Measurements from ENCODE around the gene CD46.
"Not testable (repeated sequence)": the region's sequence is repeated elsewhere in the genome, so short reads cannot be mapped to it uniquely, and the experiment has no call there.

Gene CD46
- 179 to 414 (median 254) reads per million in 18 experiments for total RNA-seq

DNA sequence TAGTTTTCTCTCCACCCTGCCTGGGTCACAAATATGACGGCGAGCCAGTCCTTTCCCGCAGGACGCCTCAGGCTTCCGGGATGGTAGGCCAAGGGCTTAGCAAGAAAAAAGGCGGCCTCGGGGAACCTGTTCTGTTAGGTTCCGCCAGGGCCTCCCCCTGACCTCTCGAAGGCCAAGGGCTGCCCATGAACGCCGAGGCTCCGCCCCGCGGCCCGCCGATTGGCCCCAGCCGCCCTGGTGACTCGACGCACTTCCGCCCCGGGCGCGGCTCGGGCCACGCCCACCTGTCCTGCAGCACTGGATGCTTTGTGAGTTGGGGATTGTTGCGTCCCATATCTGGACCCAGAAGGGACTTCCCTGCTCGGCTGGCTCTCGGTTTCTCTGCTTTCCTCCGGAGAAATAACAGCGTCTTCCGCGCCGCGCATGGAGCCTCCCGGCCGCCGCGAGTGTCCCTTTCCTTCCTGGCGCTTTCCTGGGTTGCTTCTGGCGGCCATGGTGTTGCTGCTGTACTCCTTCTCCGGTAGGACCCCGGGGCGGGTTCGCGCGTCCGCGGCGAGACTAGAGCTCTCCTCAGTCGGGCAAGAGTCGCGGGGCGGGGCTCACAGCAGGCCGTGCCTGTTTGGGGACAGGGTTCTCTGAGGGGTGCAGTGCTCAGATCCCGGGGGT is at the start of gene CD46:
CD46 (plus strand) TSS at position 265 of the 666 bp plus-strand sequence; CDS start at position 424, 159 bp downstream.
- peak; percentile 98 for DNase-seq

DNA sequence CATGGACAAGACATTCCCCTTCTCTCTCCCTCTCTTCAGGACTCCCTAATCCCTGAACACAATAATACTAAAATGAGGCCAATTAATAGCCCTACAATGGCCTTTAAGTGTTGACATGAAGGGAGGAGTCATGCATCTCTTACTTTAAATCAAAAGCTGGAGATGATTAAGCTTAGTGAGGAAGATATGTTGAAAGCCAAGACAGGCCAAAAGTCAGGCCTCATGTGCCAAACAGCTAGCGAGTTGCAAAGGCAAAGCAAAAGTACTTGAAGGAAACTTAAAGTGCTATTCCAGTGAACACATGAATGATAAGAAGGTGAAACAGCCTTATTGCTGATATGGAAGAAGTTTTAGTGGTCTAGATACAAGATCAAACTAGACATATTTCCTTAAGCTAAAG is 49.5 kb upstream of the CD46 start:
- no peak for DNase-seq

DNA sequence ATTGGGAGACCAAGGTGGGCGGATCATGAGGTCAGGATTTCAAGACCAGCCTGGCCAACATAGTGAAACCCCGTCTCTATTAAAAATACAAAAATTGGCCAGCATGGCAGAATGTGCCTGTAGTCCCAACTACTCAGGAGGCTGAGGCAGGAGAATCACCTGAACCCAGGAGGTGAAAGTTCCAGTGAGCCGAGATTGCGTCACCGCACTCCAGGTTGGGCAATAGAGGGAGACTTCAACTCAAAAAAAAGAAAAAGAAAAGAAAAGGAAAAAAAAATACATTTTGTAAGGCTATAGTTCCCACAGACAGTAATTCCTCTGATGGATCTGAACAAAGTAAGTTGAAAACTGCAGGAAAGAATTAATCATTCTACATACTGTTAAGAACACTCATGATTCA is 48.1 kb upstream of the CD46 start:
- DNase-seq, result no peak

DNA sequence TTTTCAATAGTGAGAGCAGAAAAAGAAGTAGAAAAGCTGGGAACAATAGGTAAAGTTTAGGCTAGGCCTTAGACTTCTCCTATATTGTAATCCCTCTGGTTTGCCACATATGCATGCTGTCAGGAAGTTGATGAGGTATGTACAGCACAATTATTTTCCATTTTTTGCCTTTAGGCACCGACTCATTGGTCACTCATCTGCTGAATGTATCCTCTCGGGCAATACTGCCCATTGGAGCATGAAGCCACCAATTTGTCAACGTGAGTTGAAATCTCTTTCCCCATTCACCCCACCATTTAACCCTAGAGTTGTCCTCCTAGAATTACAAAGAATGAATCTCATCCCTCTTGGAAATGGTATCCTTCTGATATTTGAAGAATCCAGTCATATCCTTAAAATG is 43.9 kb upstream of the CD46 start:
- not testable (repeated sequence) for DNase-seq

DNA sequence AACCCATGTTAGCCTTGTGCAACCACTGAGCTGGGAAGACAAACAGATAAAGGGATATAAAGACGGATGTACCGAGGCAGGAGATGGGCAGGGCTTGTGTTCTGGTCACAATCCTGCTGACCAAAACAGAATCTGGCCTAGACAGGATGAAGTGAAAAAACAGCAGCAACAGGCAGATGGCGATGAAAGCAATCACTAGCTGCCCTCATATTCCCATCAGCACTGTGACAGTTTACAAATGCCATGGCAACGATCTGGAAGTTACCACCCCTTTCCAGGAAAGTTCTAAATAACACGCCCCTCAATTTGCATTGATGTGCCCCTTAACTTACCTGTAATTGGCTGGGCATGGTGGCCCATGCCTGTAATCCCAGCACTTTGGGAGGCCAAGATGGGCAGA is 40.6 kb upstream of the CD46 start:
- no peak for DNase-seq

DNA sequence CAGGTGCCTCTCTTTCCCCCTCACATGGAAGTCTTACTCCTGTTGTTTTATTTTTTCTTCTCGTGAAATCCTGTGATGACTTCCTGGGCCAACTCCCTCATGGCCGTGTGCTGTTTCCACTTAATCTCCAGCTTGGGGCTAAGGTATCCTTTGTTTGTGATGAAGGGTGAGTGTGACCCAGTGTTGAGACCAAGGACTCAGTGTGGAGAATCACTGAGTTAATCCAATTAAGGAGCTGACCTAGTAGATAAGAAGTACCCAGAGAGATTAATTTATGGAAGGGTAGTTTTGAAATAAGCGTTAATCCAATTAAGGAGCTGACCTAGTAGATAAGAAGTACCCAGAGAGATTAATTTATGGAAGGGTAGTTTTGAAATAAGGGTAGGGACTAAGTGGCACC is 39.2 kb upstream of the CD46 start:
- DNase-seq, result not testable (repeated sequence)

DNA sequence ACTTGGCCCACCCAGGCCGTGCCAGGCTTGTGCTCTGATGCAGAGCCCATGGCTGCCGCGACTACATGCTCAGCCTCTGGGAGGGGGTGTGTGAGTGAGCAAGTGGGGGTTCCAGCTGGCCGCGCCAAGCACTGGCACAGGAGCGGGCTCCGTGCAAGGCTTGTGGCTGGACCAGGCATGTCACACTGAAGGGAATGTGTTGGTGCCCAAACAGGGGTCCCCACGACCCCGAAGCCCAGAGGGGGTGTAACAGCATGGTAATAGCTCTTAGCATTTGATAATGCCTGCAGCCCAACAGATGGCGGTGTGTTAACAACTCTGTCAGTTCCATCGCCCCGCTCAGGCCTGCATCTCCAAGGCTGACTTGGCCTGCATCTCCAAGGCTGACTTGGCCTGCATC is 38.3 kb upstream of the CD46 start:
- DNase-seq, result no peak

DNA sequence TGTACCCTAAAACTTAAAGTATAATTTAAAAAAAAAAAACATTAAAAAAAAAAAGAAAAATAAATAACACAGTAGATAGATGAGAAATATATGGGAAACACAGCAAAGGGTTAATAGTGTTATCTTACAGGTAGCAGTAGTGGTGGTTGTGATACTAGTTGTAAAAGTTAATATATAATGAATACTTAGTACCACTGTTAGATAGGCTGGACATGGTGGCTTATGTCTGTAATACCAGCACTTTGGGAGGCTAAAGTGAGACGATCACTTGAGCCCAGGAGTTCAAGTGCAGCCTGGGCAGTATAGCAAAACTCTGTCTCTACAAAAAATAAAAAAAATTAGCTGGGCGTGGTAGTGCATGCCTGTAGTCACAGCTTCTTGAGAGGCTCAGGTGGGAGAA is 32.6 kb upstream of the CD46 start:
- no peak for DNase-seq

DNA sequence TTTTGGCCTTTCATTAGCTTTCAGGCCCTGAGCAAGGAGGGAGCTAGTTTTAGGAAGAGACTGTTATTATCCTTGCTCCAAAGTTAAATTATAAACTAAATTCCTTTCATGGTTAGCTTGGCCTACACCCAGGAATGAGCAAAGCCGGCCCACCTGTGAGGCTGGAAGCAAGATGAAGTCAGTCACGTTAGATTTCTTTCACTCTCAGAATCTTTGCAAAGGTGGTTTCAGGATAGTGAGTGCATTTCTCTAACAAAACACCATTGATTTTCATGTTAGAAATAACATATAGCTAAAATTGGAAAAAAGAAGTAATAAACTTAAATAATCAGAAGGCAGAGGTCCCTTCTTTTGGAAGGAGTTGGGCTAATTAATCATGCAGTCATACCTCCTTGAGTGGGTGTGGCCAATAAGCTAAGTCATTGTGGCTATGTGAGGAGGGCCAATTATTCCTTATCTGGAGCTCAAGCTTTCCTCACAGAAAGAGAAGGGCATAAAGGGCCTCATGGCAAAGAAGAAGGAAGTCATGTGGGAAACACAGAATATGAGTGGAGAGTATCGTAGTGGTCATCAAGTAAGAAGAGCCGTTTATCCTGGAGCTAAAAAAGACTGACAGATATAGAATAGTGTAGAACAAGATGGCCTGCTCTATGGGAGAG is 23.5 kb upstream of the CD46 start:
- not testable (repeated sequence) for DNase-seq

DNA sequence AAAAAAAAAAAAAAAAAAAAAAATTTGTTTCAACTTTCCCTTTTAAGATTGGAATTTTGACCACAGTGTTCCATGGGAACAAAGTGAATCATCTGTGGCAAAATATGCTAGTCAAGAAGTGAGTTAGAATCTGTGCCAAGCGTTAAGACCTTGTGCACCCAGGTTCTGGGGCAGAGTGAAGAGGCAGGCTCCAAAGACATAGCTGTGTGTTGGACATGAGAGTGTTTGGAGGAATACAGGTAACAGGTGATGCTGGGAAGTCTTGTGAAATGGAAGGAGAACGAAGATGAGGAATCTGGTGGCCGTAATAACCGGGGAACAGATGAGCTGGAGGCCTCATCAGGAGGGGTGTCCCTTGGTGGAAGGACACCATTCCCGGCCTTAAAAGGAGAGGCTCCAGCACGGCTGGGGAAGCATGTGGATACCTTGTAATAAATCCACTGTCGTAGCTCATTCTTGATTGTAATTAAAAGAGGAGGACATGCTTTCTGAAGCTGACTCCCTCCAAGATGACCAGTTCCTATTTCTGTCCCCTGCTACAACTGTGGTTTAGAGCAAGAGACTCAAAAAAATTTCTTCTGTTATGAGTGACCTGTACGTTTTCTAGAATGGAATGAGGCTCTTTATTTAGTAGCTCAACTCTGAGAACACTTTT is 14.2 kb upstream of the CD46 start:
- not testable (repeated sequence) for DNase-seq

DNA sequence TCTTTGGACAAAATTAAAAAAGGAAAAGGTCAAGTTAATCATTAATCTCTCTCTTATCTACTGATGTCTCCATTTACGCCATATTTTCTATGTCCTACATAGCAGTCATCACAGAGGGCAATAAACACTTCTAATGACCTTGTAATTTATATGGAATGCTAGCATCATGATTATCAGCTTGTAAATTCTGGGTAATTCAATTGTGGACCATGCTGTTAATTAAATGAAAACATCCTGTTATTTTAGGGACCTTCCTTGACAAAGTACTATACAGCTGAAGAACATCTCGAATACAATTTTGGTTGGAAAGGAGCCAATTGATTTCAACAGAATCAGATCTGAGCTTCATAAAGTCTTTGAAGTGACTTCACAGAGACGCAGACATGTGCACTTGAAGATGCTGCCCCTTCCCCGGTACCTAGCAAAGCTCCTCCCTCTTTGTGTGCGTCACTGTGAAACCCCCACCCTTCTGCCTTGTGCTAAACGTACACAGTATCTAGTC is 13.6 kb upstream of the CD46 start:
- not testable (repeated sequence) for DNase-seq

DNA sequence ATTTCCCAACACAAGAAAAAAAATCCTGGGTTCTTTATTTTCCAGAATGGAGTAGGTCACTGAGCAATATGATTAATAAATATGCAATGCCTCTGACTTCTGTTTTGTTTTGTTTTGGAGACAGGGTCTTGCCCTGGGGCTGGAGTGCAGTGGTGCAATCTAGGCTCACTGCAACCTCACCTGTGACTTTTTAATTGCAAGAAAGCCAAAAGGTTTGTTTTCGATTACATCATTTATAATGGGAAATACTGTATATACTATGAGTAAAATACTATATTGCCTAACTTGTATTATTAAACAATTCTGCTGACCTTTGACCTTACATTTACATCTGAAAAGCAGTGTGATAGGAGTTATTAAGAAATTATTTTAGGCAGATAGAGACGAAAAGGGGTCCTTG is 11.6 kb upstream of the CD46 start:
- no peak for DNase-seq

DNA sequence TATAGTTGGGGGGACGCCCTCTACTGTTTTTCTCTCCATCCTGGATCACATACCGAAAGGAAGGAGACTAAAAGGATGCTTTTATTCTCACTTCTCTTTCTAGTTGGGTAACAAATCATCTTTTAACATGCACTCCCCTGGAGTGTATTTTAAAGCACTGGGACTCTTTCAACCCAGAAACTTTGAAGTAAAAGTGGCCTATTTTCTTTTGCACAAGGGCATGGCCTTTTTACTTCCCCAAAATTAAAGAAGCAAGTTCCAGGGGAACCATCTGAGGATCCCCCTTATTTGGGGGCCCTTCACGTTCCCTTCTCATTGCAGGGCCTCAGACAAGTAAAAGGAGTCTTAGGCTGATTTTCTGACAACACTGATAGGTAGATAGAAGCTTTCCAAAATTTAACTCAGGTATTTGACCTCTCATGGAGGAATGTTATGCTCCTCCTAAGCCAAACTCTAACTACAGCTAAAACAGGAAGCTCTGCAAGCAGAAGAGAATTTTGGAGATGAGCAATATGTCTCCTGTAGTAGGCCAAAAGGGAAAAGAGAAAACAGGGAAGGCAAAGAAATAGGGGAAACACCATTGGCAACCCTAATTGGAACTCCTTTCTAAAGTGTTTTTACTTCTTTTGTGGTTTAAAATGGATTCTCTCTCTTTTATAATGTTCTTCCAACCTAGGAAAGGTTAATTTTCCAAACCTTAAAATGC is 8.9 kb upstream of the CD46 start:
- DNase-seq, result peak; percentile 47 to 61

DNA sequence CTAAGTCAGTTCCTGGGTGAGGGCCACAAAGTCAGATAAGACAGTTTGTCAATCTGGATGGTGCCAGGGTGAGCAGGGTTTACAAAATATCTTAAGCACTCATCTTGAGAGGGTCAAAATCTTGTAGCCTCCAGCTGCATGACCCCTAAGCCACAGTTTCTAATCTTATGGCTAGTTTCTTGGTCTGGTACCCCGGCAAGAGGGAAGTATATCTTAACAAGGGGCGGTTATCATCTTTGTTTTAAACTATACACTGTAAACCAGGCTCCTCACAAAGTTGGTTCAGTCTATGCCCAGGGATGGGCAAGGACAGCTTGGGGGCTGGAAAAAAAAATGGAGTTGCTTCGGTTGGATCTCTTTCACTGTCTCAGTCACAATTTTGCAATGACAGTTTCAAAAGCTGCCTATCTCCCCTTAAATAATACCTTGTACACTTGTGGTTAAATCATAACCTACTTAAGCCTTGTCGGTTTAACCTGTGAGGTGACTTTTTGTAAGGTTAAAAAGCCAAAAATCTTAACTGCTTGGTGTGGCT is 7.8 kb upstream of the CD46 start:
- DNase-seq, result no peak

DNA sequence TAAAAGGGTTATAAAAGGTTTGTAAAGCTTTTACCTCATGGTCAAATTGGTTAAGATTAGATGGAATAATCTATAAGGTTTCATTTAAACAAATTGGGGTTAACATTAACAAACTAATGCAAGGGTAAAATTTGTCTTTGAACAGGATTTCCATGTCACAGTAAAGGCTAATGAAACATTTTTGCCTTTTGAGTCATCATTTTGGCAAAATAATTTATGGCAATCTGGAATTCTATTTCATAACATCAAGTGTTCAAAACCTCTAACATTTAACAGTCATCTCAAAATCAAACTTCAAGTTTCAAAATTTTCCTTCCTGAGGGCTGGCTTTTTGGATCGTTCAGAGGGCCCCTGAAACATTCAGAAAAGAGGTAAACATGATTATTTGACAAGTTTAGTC is 6.6 kb upstream of the CD46 start:
- DNase-seq, result no peak

DNA sequence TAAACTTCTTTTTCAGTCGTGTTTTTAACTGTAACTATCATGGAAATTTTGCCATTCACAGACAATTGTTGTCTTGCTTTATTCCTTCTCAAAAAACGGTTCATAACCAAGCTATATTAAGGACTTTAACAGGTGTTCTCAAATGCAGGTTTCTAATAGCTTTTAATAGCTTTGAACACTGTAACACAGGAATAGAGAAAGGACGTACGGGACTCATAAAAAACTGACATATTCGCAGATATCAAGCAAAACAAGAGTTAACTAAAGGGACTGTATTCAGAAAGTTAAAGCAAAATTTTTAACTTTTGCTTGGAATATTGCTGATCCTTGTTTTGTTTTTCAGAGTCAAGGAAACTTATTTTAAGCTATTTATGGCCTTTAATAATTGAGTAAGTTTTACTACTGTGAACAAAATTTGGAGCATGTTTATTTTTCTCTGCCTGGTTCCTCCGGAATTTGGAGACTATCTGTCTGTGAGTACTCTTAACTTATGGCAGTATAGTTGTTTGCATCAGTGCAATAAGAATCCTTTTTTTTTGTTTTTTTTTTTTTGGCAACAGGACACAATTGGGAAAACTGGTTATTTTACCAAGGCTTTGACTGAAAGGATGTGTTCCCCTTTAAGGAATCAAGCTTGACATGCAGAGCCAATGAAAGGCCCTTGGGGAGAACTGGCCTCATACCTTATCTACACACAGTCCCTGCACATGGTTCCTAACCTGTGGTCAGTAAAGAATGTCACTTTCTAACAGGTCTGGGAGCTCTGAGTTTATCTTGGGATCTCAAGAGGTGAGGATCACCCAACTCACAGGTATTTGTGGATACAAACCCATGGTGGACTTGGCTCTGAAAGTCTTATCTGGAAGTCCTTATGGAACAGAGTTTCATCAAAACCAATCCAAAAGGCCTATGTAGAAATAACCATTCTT is 5.8 kb upstream of the CD46 start:
- DNase-seq, result no peak

DNA sequence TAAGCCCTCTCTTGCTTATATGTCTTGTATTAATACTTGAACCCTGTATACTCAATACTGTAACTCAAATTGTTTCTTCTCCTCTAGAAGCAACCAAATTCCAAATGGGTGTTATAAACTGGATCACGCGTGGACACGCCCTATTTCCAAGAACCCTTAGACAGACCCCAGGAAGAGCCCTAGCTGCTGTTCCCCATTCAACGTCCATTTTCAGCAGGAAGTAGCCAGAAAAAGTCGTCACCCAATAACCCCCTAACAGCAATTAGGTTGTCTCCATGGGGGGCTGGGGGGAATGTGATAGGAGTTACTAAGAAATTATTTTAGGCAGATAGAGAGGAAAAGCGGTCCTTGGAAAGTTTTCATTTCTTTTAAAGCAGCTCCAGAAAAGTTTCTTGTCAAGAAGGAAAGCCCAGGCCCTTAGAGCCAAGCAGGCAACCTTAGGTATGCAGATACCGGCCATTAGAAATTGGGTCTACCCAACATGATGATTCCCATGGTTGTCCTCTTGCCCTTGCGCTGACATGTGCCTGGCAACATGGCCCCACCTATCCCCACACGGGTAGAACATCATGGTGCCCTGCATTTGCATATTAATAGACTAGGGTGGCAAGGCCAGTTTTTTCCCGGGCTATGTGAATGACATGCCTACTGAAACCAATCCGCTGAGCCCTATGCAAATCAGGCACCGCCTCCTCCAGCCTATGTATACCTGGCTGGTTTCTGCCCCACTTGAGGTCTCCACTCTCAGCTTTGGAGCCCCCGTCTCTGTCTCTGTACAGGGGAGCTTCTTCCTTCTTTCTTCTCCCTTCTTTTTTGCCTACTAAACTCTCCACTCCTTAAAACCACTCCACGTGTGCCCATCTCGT is 4.0 kb upstream of the CD46 start:
- DNase-seq, result no peak

DNA sequence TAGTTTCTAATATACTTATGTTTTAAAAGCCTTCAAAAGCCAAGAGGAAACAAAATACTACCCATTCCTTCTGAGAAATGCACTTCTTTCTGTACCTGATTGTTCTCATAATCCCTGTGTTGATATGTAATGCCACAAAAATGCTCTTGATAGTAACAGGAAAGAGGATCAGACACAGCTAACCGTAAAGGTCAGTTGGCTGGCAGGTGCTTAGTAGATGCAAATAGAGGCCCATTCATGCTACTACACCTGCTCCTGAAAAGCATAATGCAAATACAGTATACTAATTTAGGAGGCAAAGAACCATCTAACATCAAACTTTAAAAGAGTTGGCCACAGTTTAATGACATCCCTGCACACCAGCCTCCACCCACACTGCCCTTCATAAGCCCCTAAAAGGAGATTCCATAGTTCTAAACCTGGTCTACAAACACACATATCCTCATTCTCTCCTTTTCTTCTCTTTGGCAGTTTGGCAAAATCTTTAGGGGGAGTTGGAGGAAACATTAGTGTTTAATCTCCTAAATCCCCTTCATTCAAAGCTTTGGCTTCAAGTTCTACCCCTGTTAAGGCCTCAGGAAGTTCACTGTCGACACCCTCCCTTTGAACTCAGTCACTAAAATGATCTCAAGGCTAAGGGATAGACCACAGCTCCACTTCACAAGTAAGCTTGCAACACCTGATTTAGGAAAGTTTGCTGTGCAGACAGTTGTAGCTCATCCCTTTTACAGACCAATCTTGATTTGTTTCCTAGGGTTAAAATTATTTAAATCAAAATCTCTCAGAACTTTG is 2.9 kb upstream of the CD46 start:
- DNase-seq, result no peak

DNA sequence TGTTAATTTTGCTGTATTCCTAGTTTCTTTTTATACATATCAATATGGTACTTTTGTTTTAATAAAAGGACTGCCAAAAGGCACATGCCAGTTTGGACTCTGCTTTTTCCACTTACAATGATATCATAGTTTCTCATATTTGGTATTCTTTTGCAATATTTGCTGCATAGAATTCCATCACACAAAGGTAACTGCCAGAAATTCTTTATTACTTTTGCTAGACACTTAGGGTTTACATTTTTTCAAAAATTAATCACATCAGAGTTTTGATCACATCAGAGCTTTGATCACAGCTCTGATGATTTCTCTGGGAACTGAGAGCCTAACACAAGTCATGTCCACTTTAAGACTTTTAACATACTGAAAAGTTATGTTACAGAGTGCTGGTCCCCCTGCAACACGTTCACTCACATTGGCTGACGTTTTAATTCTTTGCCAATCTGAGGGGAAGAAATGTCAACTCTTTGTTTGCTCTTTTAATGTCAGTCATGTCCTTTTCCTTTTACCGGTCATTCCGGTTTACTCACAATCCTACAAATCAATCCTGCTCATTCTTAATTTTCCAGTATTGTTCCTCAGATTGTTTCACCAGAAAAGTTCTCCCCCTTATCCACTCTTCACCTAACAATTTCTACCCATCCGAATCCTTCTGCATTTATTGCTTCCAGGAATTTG is 1.1 kb upstream of the CD46 start:
- no peak for DNase-seq
